Fibroblast of villous mesenchyme (primary cell): ENCODE measurements around the gene IL12RB2. TPM values are rescaled to one million over a fixed set of nuclear protein-coding genes. Genes with fewer than 3 reads are reported as not detected.
A peak's percentile ranks its signal among the peaks of the same experiment; 100 is the strongest.

Experiments used
- DNase-seq: peaks from one replicate; pipeline ENCODE4 v3.0.0-alpha.2; 2010; ENCODE audit warnings: low read depth
- H3K4me3 ChIP-seq: 2 replicates; pipeline ENCODE4 v1.5.1; 2011; ENCODE audit warnings: low read depth, mild to moderate bottlenecking, low read length
- total RNA-seq: library from RNA; depleted of rRNA; stranded (reverse); fragments of >200 nt; gene quantifications from 2 replicates; pipeline ENCODE4 v1.2.3, GENCODE V29; 2012
- TF ChIP-seq, protein P1 (sequence below): IDR thresholded peaks from 2 replicates; pipeline ENCODE4 v1.5.1; 2012; ENCODE audit warnings: low read depth, mild to moderate bottlenecking, low read length; ENCODE audit not compliant: insufficient read depth

The IL12RB2 gene
- total RNA-seq, 1 donor = not detected

DNA sequence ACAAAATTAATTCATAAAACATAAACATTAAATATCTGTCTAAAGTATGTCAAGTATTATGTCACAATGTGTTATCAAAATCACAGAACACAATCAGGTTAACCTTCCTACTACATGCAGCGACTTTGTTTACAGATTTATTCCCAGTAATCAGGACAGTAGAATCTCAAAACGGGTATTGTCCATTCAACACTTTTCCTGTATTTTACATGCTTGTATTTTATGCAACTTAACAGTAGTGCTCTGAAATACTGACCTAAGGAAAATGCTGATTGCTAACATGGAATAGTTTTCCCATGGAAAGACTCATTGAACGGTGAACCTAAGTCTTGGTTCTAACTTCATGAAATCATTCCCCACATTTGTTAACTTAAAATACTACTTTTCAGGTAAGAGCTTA, 120.3 kb downstream of the IL12RB2 start:
- TF ChIP-seq, protein P1, sequence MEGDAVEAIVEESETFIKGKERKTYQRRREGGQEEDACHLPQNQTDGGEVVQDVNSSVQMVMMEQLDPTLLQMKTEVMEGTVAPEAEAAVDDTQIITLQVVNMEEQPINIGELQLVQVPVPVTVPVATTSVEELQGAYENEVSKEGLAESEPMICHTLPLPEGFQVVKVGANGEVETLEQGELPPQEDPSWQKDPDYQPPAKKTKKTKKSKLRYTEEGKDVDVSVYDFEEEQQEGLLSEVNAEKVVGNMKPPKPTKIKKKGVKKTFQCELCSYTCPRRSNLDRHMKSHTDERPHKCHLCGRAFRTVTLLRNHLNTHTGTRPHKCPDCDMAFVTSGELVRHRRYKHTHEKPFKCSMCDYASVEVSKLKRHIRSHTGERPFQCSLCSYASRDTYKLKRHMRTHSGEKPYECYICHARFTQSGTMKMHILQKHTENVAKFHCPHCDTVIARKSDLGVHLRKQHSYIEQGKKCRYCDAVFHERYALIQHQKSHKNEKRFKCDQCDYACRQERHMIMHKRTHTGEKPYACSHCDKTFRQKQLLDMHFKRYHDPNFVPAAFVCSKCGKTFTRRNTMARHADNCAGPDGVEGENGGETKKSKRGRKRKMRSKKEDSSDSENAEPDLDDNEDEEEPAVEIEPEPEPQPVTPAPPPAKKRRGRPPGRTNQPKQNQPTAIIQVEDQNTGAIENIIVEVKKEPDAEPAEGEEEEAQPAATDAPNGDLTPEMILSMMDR = no peak
- peak overlapping the region; percentile 97 for H3K4me3 ChIP-seq
- no peak for DNase-seq

DNA sequence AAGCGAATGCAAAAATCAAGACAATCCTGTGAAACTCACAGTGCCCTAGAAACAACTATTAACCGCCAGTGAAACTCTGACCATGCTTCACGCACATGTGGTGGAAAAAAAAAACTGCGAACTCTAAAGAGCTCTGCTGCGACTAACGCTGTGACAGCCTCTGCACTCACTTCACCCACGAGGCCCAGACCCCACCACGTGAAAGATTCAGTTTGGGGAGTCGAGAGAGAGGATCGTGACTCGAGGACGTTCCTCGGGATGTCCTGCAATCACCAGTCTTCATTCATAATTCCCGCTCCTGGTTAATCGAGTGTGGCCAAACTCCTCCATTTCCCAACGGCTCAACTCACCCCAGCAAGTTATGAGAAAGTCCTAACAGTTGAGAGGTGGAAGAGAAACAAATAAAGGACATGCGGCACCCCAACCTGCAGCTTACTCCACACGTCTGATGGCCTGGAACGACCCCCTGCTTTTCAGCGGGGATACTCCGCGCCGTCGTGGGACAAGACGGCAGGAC, 121.4 kb downstream of the IL12RB2 start:
- DNase-seq = peak; percentile 22
- peak overlapping the region; percentile 97 for H3K4me3 ChIP-seq

DNA sequence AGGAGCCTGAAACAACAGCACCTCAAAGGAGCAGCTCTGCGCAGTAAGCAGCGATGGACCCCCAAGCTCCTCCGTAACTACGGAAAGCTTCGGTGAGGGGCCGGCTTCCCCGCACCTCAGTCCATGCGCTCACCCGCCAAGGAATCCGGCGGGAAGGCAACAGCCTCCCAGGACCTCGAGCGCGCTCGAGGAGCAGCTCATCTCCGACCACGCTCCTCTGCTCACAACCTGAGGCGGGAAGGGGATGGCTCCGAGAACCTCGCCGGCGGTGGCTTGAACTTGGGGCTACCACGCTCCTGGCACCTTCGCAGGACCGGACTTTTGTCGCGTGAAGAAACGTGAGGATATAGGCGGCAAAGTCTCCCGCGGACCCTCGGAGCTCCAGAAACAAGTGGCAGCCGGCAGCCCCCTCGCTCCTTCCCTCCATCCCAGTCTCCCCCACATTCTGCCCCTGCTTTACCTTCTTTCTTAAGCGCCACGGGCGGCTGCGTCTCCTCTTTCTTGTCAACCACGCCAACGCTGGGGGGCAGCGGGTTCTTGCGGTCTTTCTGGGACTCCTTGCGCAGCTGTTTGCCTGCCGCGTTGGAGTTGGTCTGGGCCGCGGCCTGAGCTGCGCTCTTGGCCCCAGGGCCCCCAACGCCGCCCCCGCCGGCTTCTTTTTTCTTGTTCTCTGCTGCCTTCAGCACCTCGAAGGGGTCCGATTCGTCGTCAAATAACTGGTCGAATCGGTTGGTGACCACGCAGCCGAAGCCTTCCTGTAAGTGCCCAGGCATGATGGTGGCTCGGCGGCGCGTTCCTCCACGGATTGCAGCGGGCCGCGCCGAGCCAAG, 122.1 kb downstream of the IL12RB2 start:
- H3K4me3 ChIP-seq = peak overlapping the region; percentile 97
- TF ChIP-seq, protein P1 = no peak
- DNase-seq = no peak

More for the DNA sequence above, 121.4 kb downstream of the IL12RB2 start:
- TF ChIP-seq, protein P1 = no peak

- peak; percentile 96 for DNase-seq
- TF ChIP-seq, protein P1 = peak; percentile 1
- peak within 1 kb of the TSS; percentile 97 for H3K4me3 ChIP-seq
Measured at GRCh38 chr1:67430358-67431155, 122.9 kb downstream of the IL12RB2 start, which contains the start of gene SERBP1. Gene SERBP1, minus strand, starts transcription at chr1:67430402. Its CDS starts 102 bp downstream, at chr1:67430300.

- TF ChIP-seq, protein P1 = no peak
- DNase-seq = no peak
- peak overlapping the region; percentile 97 for H3K4me3 ChIP-seq
Measured at GRCh38 chr1:67431156-67431765, 123.6 kb downstream of the IL12RB2 start.

DNA sequence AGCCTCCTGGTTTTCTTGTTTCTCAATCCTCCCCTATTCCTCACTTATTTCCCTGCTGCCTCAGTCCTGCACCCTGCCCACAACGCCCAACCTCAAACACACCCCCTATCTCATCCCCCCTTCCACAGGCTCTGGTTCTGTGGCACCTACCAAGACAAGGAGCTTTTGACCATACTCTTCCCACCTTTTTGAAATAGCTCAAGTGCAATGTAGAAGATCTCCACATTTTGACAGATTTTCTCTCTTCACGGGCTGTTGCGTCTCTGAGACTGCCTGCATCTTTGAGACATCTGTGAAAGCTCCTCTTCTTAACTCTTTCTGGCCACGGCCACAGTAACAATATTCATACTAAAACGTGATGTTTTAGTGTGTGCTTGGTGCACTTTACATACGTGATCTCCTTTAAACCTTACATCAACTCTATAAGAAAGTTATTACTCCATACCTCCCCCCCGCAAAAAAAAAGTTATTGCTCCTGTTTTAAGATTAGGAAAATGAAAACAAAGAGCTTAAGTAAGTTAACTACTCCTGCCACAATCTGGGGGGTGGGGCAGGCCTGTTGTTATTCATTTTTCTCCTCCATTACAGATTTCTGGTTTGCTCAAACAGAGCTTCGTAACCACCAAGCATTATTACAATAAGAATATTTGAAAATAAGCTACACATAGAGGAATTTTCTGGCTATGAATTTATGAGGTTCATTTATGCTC, 124.4 kb downstream of the IL12RB2 start:
- H3K4me3 ChIP-seq = peak overlapping the region; percentile 97
- TF ChIP-seq, protein P1 = no peak
- DNase-seq = peak; percentile 23
